22Rv1 (cell line): ENCODE measurements around the gene NOL4L.

ENCODE experiments used
- CTCF ChIP-seq: fragments of 450-650 bp; IDR thresholded peaks from 2 replicates; pipeline ENCODE4 v1.5.1; 2017; ENCODE audit warnings: mild to moderate bottlenecking
- ZFX ChIP-seq: fragments of 450-650 bp; IDR thresholded peaks from 2 replicates; pipeline ENCODE4 v1.6.1; 2017; ENCODE audit warnings: antibody characterized with exemption, borderline replicate concordance

GRCh38 chr20:32628960-32629530, 43.9 kb upstream of the NOL4L start:
- no peak for TF ChIP-seq CTCF
- TF ChIP-seq ZFX: no peak
